NOMO-1 treated with dmso at 0.1 percent for 144 hours (cell line): Measurements from ENCODE around the gene SMPD2.
A peak's percentile ranks its signal among the peaks of the same experiment; 100 is the strongest.

Source experiments
- DNase-seq: peaks from one replicate; lab custom pipeline; 2025; ENCODE audit not compliant: unreplicated experiment; lab: John Stamatoyannopoulos, UW

The SMPD2 gene

GRCh38 chr6:109446541-109446940, 6.0 kb downstream of the SMPD2 start:
- no peak for DNase-seq

DNA sequence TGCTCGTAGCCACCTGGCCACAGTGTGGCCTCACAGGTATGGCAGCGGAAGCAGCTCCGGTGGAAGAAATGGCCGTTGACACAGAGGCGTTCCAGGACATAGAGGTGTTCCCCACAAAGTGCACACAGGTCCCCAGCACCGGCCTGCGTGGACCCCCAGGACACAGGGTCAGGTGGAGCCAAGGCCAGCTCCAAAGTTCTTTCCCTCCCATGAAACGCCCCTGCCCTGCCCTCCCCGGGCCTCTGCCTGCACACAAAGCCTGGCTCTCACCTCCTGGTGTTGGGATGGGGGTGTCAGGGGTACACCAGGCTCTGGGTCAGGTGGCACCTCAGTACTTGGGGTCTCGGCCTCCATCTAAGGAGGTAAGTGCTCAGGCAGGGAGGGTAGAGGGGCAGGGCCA, 6.6 kb downstream of the SMPD2 start:
- no peak for DNase-seq

DNA sequence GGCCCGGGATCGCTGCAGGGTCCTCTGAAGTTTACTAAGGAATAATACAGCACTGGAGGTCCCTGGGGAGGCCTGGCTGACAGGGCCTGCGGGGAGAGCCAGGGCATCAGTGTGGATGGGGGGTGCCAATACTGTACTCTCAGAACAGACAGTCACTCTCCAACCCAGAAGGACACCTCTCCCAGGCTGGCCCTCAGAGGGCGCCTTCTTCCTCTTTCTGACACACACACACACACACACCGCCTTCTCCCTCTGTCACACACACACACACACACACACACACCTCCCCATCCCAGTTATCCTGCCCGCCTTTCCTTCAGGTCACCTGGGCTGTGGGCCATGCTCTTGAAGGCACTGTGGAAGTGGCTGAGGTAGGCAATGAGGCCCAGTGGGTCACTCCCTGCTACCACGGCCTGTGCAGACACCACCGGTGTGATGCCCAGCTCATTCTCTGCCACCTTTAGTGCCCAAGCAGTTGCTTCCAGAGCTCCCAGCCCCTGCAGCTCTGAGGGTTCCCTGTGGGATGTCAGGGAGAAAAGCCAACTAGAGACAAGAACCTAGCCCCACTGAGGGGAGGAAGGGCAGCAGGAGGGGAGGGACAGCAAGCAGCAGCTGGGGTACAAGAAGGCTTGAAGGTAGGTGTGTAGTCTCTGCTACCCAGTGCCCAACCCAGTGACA, 7.5 kb downstream of the SMPD2 start:
- DNase-seq: no peak

DNA sequence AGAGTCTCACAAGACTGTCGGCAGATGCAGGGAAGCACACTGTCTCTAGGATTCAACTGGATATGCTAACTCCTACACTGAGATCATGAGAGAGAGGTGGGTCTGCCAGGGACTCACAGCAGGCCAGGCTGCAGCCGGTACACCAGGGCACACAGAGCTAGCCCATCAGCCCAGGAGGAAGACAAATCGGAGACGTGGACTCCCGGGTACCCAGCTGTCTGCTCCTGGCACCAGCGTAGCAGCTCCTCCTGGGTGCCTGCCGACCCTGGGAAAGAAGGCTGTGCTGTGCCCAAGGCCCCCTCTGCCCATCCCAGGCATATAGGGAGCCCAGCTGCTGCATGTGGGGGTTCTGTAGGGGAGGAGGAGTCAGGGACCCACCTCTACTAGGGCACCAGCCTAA, 8.1 kb downstream of the SMPD2 start:
- no peak for DNase-seq

DNA sequence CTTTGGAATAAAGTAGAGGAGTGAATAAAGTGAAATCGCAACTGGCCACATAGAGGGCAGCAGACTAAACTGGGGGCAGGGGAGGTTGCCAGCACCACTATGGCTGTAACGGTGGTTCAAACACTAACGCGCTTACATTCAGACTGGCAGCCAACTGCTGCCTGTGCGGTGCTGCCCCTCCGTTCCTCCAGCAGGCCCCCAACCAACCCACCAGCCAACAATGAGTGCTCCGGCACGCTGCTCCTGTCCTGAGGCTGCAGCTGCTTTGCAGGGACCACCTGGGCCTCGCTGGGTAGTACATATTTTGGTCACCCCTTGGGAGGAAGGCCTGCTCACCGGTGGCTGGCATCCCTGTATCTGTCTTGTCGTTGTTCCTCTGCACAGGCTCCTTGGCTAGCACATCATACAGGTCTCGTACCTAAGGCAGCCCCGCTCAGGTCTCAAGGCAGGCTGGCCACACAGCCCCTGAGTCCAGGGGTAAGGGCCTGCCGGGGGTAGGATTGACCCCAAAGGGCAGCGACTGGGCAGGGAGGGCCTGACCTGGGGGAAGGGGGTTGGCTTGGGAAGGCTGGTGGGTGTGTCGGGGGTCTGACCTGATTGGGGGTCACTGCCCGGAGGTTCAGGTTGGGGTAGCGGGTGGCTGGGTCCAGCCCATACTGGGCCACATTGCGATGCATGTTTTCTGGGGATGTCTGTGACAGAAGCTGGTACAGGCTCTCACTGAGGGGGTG, 8.7 kb downstream of the SMPD2 start:
- DNase-seq: no peak

GRCh38 chr6:109449795-109450673, 9.5 kb downstream of the SMPD2 start:
- DNase-seq: no peak

DNA sequence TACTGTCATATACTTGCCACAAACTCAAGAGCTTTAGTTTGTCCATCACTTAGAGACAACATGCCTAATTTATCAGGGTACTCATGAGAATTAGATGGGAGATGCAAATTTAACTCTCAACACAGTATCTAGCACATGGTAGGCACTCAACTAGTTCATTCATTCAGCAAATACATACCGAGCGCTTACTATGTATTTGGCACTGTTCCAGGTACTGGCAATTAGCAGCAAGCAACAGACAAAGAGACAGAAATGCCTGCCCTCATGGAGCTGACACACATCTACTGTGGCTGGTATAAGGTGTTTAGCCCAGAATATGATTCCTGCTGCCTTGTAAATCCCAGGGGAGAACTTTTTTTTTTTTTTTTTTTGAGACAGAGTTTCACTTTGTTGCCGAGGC, 10.3 kb downstream of the SMPD2 start:
- no peak for DNase-seq

DNA sequence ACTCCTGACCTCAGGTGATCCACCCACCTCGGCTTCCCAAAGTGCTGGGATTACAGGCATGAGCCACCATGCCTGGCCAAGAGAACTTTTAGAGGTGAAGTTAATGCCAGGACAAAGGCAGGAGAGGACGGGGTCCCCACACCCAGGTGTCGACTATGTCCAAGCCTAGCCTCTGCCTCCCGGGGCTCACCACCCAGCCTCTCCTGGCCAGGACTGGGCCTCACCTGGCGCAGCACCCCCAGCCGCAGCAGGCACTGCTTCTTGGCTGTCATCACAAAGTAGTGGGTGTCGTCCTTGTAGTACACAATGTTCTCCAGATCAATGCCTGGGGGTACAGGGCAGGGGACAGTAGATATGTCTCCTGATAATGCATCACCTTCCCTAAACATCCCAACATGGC, 10.9 kb downstream of the SMPD2 start:
- DNase-seq: no peak

GRCh38 chr6:109452181-109452580, 11.7 kb downstream of the SMPD2 start:
- no peak for DNase-seq

DNA sequence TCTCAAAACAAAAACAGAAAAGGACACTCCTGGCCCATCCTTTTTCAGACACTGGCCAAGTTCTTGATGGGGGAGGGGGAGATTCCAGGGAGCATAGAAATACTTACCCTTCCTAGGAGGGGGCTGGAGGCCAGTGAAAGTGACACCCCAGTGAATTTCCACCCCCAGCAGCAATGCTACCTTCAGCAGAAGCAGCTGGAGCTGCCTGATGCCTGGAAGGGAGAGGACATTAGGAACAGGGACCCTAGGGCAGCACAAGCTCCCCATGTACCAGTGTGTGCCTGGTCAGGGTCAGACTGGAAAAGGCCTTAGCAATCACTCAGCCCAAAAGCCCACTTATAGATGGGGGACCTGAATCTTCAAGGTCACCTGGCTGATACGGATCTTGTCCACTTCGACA, 12.6 kb downstream of the SMPD2 start:
- DNase-seq: no peak

GRCh38 chr6:109453594-109454495, 13.3 kb downstream of the SMPD2 start:
- no peak for DNase-seq

DNA sequence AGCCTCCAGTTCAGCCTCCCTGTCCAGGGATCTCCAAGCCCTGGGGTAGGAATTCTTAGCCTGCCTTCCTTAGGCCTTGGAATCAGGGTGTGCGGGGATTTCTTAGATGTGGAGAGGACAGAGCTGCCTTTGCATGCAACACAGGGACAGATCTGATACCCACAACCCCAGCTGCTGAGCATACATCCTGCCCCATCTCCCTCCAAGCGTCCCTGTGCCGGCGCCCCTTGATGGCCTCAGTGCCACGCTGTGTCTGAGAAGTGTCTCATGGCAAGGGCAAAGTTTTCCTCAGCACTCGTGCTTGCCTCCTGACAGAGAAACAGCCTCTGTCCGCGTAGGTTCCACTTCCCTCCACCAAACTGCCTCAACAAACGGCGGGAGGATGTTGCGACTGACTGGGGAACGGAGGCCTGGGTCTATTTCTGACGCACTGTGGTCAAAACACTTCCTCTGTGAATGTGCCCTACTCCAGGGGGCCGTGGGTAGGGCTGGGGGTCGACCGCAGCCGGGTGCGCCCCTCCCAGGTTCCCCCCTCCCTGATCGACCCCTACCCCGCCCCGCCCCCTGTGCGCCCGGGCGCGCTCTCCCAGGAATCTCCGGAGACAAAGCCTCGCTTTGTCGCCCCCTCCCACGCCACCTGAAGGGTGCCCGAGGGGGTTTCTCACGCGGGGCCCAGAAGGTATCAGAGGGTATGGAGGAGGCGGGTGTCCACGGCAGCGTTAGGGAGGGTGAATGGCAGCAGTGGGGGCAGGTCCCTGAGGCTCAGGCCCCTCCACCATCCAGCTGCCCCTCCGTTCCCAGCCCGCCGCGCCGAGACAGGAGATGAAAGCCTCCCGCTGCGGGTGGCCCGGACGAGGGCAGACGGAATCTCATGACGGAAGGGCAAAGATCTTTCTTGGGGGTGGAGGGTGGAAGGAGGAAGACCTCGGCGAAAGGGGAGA, 14.2 kb downstream of the SMPD2 start:
- DNase-seq: peak; percentile 81

GRCh38 chr6:109455437-109456110, 15.1 kb downstream of the SMPD2 start, which contains the start of gene MICAL1:
MICAL1 (minus strand) TSS chr6:109455772; CDS start chr6:109454196, 1,576 bp downstream.
- DNase-seq: peak; percentile 74

GRCh38 chr6:109456111-109456583, 15.6 kb downstream of the SMPD2 start:
- DNase-seq: no peak

DNA sequence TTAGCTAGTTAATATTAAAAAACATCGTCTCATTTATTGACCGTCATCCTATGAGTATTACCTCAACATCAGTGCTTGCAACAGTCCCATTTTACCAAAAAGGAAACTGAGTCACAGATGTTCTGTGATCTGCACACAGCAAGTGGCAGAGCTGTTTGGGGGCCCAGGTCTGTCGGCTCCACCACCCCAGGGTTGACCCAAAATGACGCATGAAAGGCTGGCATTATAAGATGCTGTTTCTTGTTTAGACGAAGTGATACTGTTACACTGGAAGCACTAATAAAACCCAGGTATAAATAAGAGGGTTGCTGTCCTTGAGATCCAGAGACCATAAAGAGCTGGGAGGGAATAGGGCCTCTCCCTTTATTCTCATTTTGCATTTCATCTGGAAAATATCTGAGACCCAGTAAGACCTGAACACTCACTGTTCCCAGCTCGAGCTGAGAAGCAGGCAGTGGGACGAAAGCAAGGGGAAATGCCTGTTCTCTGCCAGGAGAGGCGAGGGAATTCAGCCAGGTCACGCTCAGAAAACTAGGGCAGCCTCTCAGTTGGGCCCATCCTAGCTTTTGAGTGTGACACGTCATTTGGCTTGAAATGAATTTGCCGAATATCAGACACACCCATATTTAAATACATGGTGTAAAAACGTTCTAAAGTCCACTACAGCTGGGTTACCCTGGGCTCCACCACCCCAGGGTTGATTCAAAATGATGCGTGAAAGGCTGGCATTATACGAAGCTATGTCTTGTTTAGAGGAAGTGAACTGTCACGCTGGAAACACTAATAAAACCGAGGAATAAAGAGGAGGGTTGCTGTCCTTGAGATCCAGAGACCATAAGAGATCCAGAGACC, 16.4 kb downstream of the SMPD2 start:
- DNase-seq: no peak

GRCh38 chr6:109457562-109457996, 17.1 kb downstream of the SMPD2 start:
- DNase-seq: no peak

DNA sequence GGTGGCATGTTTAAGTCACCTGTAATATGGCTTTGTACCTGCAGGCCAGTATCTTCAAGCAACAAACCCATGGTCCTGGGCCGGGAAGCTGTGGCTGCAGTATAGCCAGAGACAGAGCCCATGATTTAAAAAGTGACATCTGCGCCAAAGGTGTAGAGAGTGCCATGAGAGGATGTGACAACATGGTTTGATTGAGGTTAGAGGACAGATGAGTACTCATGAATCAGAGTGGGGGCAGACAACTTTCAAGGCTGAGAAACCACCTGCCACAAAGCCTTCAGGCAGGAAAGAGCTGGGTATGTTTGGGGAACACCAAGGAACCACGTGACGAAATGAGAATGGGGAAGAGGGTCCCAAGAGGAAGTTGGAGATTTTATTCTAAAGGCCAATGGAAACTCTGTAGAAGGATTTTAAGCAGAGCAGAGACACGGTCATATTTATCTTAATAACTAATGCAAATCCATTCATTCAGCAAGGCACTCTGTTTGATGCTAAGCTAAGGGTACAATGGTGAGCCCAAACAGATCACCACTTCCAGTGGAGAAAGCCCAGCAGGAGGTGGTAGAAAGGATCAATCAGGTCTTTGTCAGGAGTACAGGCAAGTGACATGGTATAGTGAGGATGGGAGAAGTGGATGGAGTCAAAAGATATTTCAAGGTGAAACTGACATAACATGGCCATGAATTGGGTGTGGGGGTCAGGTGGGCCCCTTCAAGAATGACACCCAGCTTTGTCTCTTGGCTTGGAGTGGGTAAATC, 18.4 kb downstream of the SMPD2 start:
- DNase-seq: peak; percentile 36
